HEK293T (cell line): Measurements from ENCODE around the gene CACNA1C.

Source experiments
- FOXM1 ChIP-seq: fragments of 450-650 bp; IDR thresholded peaks from 2 replicates; pipeline ENCODE4 v1.6.1; 2017; ENCODE audit warnings: mild to moderate bottlenecking, borderline replicate concordance
- HDGF ChIP-seq: fragments of 450-650 bp; IDR thresholded peaks from 2 replicates; pipeline ENCODE4 v1.6.1; 2017; ENCODE audit warnings: antibody characterized with exemption, borderline replicate concordance
- PKNOX1 ChIP-seq: fragments of 450-650 bp; IDR thresholded peaks from 2 replicates; pipeline ENCODE4 v1.6.1; 2016
- SP1 ChIP-seq: fragments of 450-650 bp; IDR thresholded peaks from 2 replicates; pipeline ENCODE4 v1.6.1; 2017
- SUZ12 ChIP-seq: fragments of 450-650 bp; IDR thresholded peaks from 2 replicates; pipeline ENCODE4 v1.6.1; 2016; ENCODE audit warnings: mild to moderate bottlenecking
- ZNF384 ChIP-seq: fragments of 450-650 bp; IDR thresholded peaks from 2 replicates; pipeline ENCODE4 v1.6.1; 2016

GRCh38 chr12:2640709-2641108 lies 587.9 kb downstream of the CACNA1C start:
- TF ChIP-seq PKNOX1 (no peak), SUZ12 (no peak), HDGF (no peak), FOXM1 (no peak), ZNF384 (no peak), SP1 (no peak)
